Measurements from ENCODE around the gene ACSS1. TPM values are rescaled to one million over a fixed set of nuclear protein-coding genes. Genes with fewer than 3 reads are reported as not detected.

ACSS1 gene
- total RNA-seq, 1 experiment from 2014 or later = 13.0 TPM

- Histone ChIP-seq H3K36me3 (no peaks in the 10 kb centered on the region), H3K4me3 (peak overlapping the region; percentile 61), H3K27ac (peak overlapping the region; percentile 46), H3K4me1 (peaks cover 16% of the 10 kb centered on the region), H3K27me3 (no peaks in the 10 kb centered on the region), H3K9me3 (replicated peaks) (no peaks in the 10 kb centered on the region)
- peak; percentile 37 to 40 for DNase-seq
Measured at GRCh38 chr20:25057234-25058050, 497 bp downstream of the ACSS1 start.

GRCh38 chr20:25056690-25057233 is 1.2 kb downstream of the ACSS1 start:
- Histone ChIP-seq H3K36me3 (no peaks in the 10 kb centered on the region), H3K27me3 (no peaks in the 10 kb centered on the region), H3K9me3 (replicated peaks) (no peaks in the 10 kb centered on the region), H3K4me1 (peaks cover 19% of the 10 kb centered on the region), H3K27ac (peak overlapping the region; percentile 46), H3K4me3 (peak overlapping the region; percentile 61)
- DNase-seq = no peak

- no peak for DNase-seq
- Histone ChIP-seq H3K27ac (no peak overlapping the region), H3K4me1 (peaks cover 19% of the 10 kb centered on the region), H3K9me3 (replicated peaks) (no peaks in the 10 kb centered on the region), H3K4me3 (no peak overlapping the region), H3K36me3 (no peaks in the 10 kb centered on the region), H3K27me3 (no peaks in the 10 kb centered on the region)
Measured at GRCh38 chr20:25055711-25056495, 2.0 kb downstream of the ACSS1 start.

GRCh38 chr20:25054995-25055629 is 2.8 kb downstream of the ACSS1 start:
- no peaks in the 10 kb centered on the region for H3K36me3 ChIP-seq
- DNase-seq = no peak
- H3K4me3 ChIP-seq = no peak overlapping the region
- no peaks in the 10 kb centered on the region for H3K27me3 ChIP-seq
- peaks cover 19% of the 10 kb centered on the region for H3K4me1 ChIP-seq
- no peaks in the 10 kb centered on the region for H3K9me3 ChIP-seq (replicated peaks)
- H3K27ac ChIP-seq = no peak overlapping the region

GRCh38 chr20:25054096-25054820 is 3.7 kb downstream of the ACSS1 start:
- Histone ChIP-seq H3K4me3 (no peak overlapping the region), H3K27ac (peak overlapping the region; percentile 53; the same call in 1 of the 2 replicates), H3K4me1 (peaks cover 19% of the 10 kb centered on the region), H3K36me3 (no peaks in the 10 kb centered on the region), H3K9me3 (replicated peaks) (no peaks in the 10 kb centered on the region), H3K27me3 (no peaks in the 10 kb centered on the region)
- DNase-seq = no peak

- peak; percentile 59 to 77 for DNase-seq
- Histone ChIP-seq H3K4me1 (peaks cover 19% of the 10 kb centered on the region), H3K4me3 (no peak overlapping the region), H3K27ac (peak overlapping the region; percentile 53), H3K27me3 (no peaks in the 10 kb centered on the region), H3K9me3 (replicated peaks) (no peaks in the 10 kb centered on the region), H3K36me3 (no peaks in the 10 kb centered on the region)
Measured at GRCh38 chr20:25053255-25054031, 4.5 kb downstream of the ACSS1 start.

GRCh38 chr20:25052255-25053194 is 5.4 kb downstream of the ACSS1 start:
- peak overlapping the region; percentile 53 for H3K27ac ChIP-seq

GRCh38 chr20:25051386-25052155 is 6.4 kb downstream of the ACSS1 start:
- H3K36me3 ChIP-seq = no peaks in the 10 kb centered on the region
- DNase-seq = no peak
- H3K27me3 ChIP-seq = peaks cover 2% of the 10 kb centered on the region; the same call in 1 of the 2 replicates
- H3K4me1 ChIP-seq = peaks cover 19% of the 10 kb centered on the region
- no peak overlapping the region for H3K27ac ChIP-seq
- no peaks in the 10 kb centered on the region for H3K9me3 ChIP-seq (replicated peaks)
- no peak overlapping the region for H3K4me3 ChIP-seq

More at GRCh38 chr20:25052255-25053194, 5.4 kb downstream of the ACSS1 start:
- Histone ChIP-seq H3K36me3 (no peaks in the 10 kb centered on the region), H3K9me3 (replicated peaks) (no peaks in the 10 kb centered on the region), H3K4me1 (peaks cover 19% of the 10 kb centered on the region), H3K27me3 (no peaks in the 10 kb centered on the region), H3K4me3 (no peak overlapping the region)
- no peak for DNase-seq

GRCh38 chr20:25050501-25051350 is 7.2 kb downstream of the ACSS1 start:
- DNase-seq = no peak
- Histone ChIP-seq H3K9me3 (replicated peaks) (no peaks in the 10 kb centered on the region), H3K36me3 (no peaks in the 10 kb centered on the region), H3K27ac (no peak overlapping the region), H3K27me3 (peaks cover 6% of the 10 kb centered on the region; the same call in 1 of the 2 replicates), H3K4me1 (peaks cover 19% of the 10 kb centered on the region), H3K4me3 (no peak overlapping the region)

GRCh38 chr20:25050082-25050481 is 7.9 kb downstream of the ACSS1 start:
- no peak overlapping the region for H3K27ac ChIP-seq
- H3K36me3 ChIP-seq = no peaks in the 10 kb centered on the region
- no peaks in the 10 kb centered on the region for H3K9me3 ChIP-seq (replicated peaks)
- DNase-seq = no peak
- peaks cover 19% of the 10 kb centered on the region for H3K4me1 ChIP-seq
- H3K4me3 ChIP-seq = no peak overlapping the region
- H3K27me3 ChIP-seq = peaks cover 8% of the 10 kb centered on the region; the same call in 1 of the 2 replicates

- peaks cover 13% of the 10 kb centered on the region; the same call in 1 of the 2 replicates for H3K27me3 ChIP-seq
- H3K4me1 ChIP-seq = peaks cover 17% of the 10 kb centered on the region
- no peak overlapping the region for H3K27ac ChIP-seq
- H3K9me3 ChIP-seq (replicated peaks) = no peaks in the 10 kb centered on the region
- H3K4me3 ChIP-seq = no peak overlapping the region
- H3K36me3 ChIP-seq = no peaks in the 10 kb centered on the region
- no peak for DNase-seq
Measured at GRCh38 chr20:25049261-25050060, 8.5 kb downstream of the ACSS1 start.
